HUDEP-2 (cell line): Measurements from ENCODE around the gene IMPDH2.

Experiments used
- DNase-seq, 76 experiments: peaks; one replicate each; lab custom pipeline; 2025; ENCODE audit not compliant: unreplicated experiment in 76 of 76; lab: John Stamatoyannopoulos, UW

Gene IMPDH2

DNA sequence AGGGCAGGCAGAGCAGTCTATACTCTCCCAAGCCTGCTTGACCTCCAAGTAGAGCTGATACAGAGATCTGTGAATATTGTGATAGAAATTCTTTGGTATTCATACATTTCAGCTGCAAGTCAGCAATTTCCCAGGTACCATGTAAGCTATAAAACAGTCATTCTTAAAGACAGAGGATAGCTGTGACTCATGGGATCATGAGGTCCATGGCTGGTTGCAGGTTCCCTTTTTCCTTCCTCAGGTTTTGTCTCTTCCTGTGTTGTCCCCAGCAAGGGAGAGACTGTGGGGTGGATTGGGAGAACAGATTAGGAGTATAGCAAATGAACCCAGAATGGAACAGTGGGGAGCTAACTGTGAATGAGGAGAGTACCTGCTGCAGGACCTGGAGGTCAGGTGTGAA is 44.5 kb downstream of the IMPDH2 start:
- no peak for DNase-seq

DNA sequence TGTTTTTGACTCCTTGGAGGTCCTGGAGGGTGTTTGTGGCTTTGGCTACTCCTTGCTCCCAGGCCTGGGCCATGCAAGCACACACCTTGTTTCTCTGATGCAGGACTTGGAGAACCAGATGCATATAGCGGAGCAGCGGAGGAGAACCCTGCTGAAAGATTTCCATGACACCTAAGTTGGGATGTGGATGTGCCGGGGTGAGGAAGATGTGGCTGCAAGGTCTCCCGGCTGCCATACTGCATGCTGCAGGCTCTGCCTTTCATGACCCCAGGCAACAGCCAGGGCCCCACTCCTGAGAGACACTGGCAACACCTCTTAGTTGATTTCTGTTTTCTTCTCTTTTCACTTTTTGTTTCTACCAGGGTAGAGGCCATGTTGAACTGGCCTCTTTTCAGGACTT is 46.1 kb downstream of the IMPDH2 start:
- no peak for DNase-seq

DNA sequence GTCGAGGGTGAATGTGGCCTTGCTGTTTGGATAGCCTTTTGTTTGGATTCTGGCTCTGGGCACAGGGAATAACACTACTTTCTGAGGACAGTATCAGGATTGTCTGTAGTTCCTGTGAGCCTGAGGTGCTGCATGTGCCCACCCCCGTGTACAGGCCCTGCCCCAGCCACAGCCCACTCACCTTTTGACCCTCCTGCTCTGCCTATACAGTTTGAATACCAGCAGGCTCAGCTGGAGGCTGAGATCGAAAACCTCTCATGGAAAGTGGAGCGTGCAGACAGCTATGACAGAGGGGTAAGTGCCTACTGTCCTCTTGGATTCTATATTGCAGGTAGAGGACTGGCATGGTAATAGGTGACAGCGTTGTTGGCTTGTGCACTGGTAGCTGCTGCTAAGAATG is 46.5 kb downstream of the IMPDH2 start:
- DNase-seq = no peak

DNA sequence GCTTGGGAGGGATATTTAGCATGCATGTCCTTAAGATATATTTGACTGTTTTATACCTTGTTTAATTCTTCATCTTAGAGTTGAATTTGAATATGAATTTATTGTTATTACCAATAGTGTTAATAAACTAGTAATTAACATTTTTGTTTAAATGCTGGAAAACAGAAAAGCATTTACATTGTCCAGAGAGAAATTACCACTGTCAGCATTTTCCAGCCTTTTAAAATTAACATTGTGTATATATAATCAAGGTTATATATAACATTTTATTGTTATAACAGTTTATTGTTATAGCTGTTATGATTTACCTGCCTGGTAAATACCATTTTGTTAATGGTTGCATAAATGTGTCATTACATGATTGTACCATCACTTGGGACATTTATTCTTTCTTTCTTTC is 47.2 kb downstream of the IMPDH2 start:
- no peak for DNase-seq

DNA sequence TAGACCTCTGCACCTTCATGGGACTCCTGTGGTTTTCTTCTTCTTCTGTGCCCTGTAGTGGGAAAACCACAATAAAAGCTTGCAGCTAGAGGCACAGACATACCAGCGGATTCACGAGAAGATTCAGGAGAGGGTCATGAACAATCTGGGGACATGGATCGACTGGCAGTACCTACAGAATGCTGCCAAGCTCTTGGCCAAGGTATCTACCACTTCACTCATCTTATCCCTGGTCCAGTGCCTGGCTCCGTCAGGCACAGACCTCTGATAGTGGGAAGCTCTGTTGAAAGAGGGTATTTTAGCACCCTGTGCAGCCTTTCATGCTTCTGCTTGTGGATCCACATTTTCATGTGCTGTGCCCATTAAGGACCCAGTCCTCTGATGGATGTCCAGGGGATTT is 48.9 kb downstream of the IMPDH2 start:
- DNase-seq = no peak

DNA sequence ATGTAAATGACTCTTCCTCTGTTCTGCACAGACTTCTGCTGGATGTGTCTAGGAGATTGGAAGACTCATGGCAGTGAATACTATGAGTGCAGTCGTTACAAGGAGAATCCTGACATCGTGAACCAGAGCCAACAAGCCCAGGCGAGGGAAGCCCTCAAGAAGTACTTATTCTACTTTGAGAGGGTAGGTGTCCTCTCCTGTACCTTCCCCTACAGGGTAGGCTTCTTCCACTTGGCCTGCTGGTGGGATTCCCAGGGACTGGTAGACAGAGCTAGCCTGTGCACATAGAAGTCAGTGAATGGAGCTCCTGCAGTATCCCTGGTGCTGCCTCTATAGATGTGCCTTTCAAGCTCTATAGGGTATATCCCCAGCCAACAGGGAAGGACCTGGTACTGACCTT is 49.7 kb downstream of the IMPDH2 start:
- no peak for DNase-seq
